ENCODE data around the gene ARL5B. TPM values are rescaled to one million over a fixed set of nuclear protein-coding genes. Genes with fewer than 3 reads are reported as not detected.

ARL5B gene
- total RNA-seq, 4 donors from 2014 or later = 7.5 to 14.7 (median 8.9) TPM

- Histone ChIP-seq H3K4me1 (peaks cover 22 to 32% (median 29%) of the 10 kb centered on the region in 4 donors), H3K4me3 (peak overlapping the region; percentile 66 to 77 (median 72)), H3K27ac (replicated peaks in 1 of 4) (peak overlapping the region in 1 of 4 donors; percentile 91), H3K27me3 (no peaks in the 10 kb centered on the region), H3K9me3 (no peaks in the 10 kb centered on the region), H3K36me3 (peaks cover 0 to 7% (median 4%) of the 10 kb centered on the region in 4 donors)
- intact Hi-C loops (cut with DNase I) = no loop called here
- DNase-seq (ENCODE audit: extremely low spot score) = no peak
- WGBS = 10% methylated on average over 6 of the region's 6 CpGs
- TF ChIP-seq, protein P1, sequence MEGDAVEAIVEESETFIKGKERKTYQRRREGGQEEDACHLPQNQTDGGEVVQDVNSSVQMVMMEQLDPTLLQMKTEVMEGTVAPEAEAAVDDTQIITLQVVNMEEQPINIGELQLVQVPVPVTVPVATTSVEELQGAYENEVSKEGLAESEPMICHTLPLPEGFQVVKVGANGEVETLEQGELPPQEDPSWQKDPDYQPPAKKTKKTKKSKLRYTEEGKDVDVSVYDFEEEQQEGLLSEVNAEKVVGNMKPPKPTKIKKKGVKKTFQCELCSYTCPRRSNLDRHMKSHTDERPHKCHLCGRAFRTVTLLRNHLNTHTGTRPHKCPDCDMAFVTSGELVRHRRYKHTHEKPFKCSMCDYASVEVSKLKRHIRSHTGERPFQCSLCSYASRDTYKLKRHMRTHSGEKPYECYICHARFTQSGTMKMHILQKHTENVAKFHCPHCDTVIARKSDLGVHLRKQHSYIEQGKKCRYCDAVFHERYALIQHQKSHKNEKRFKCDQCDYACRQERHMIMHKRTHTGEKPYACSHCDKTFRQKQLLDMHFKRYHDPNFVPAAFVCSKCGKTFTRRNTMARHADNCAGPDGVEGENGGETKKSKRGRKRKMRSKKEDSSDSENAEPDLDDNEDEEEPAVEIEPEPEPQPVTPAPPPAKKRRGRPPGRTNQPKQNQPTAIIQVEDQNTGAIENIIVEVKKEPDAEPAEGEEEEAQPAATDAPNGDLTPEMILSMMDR (IDR thresholded peaks at IDR 0.05) = no peak
- TF ChIP-seq POLR2AphosphoS5 (IDR thresholded peaks at IDR 0.05) (no peak), POLR2A (IDR thresholded peaks at IDR 0.05; ENCODE audit: low read depth) (no peak), EP300 (IDR thresholded peaks at IDR 0.05) (no peak)
Measured at GRCh38 chr10:18650404-18650997, 8.7 kb upstream of the ARL5B start.

GRCh38 chr10:18651324-18652007, 7.8 kb upstream of the ARL5B start, which contains the start of gene NSUN6:
Gene NSUN6, minus strand, starts transcription at chr10:18651587. Its CDS starts 384 bp downstream, at chr10:18651203.
- H3K27me3 ChIP-seq = no peaks in the 10 kb centered on the region
- under 1% methylated on average over 38 of the region's 39 CpGs for WGBS

GRCh38 chr10:18653112-18653511, 6.1 kb upstream of the ARL5B start:
- intact Hi-C loops (cut with DNase I) = no loop called here

More at GRCh38 chr10:18651324-18652007, 7.8 kb upstream of the ARL5B start, which contains the start of gene NSUN6:
- TF ChIP-seq EP300 (IDR thresholded peaks at IDR 0.05) (no peak), POLR2AphosphoS5 (IDR thresholded peaks at IDR 0.05) (peak; percentile 92 to 95), POLR2A (IDR thresholded peaks at IDR 0.05; ENCODE audit: low read depth) (no peak)
- TF ChIP-seq, protein P1 (IDR thresholded peaks at IDR 0.05) = peak in 2 of 3 experiments; percentile 9 to 28
- Histone ChIP-seq H3K4me3 (peak within 1 kb of the TSS; percentile 66 to 77 (median 72)), H3K4me1 (peaks cover 22 to 32% (median 29%) of the 10 kb centered on the region in 4 donors), H3K27ac (replicated peaks in 1 of 4) (peak within 1 kb of the TSS; percentile 90 to 91 (median 90)), H3K36me3 (peaks cover 0 to 4% (median 0%) of the 10 kb centered on the region in 4 donors), H3K9me3 (no peaks in the 10 kb centered on the region)
- intact Hi-C loops (cut with DNase I) = no loop called here
- peak; percentile 98 for DNase-seq (ENCODE audit: extremely low spot score)

GRCh38 chr10:18656724-18657123, 2.5 kb upstream of the ARL5B start:
- DNase-seq (ENCODE audit: extremely low spot score) = no peak
- no peak overlapping the region for H3K4me3 ChIP-seq
- H3K36me3 ChIP-seq = no peaks in the 10 kb centered on the region
- TF ChIP-seq POLR2AphosphoS5 (IDR thresholded peaks at IDR 0.05) = no peak
- peaks cover 27 to 36% (median 31%) of the 10 kb centered on the region in 4 donors for H3K4me1 ChIP-seq
- H3K9me3 ChIP-seq = no peaks in the 10 kb centered on the region
- no peak overlapping the region for H3K27ac ChIP-seq (replicated peaks in 1 of 4)
- WGBS = 79% methylated on average over 3 of the region's 3 CpGs
- intact Hi-C loops (cut with DNase I) = no loop called here
- H3K27me3 ChIP-seq = no peaks in the 10 kb centered on the region

More at GRCh38 chr10:18653112-18653511, 6.1 kb upstream of the ARL5B start:
- 89% methylated on average over 3 of the region's 3 CpGs for WGBS
- DNase-seq (ENCODE audit: extremely low spot score) = no peak
- Histone ChIP-seq H3K4me1 (peaks cover 28 to 39% (median 33%) of the 10 kb centered on the region in 4 donors), H3K36me3 (no peaks in the 10 kb centered on the region), H3K9me3 (no peaks in the 10 kb centered on the region), H3K4me3 (no peak overlapping the region), H3K27me3 (no peaks in the 10 kb centered on the region), H3K27ac (replicated peaks in 1 of 4) (no peak overlapping the region)
- TF ChIP-seq POLR2AphosphoS5 (IDR thresholded peaks at IDR 0.05) = no peak
- TF ChIP-seq EP300 (IDR thresholded peaks at IDR 0.05) = no peak

- peak overlapping the region; percentile 96 to 98 (median 98) for H3K27ac ChIP-seq (replicated peaks in 1 of 4)
- DNase-seq (ENCODE audit: extremely low spot score) = no peak
- H3K4me3 ChIP-seq = peak overlapping the region; percentile 89 to 92 (median 90)
- intact Hi-C loops (cut with DNase I) = no loop called here
- WGBS = 15% methylated on average over 23 of the region's 23 CpGs
- TF ChIP-seq EP300 (IDR thresholded peaks at IDR 0.05) = no peak
- TF ChIP-seq POLR2A (IDR thresholded peaks at IDR 0.05; ENCODE audit: low read depth) = peak; percentile 11
- peak in 1 of 2 donors; percentile 6 for TF ChIP-seq POLR2AphosphoS5 (IDR thresholded peaks at IDR 0.05)
- no peaks in the 10 kb centered on the region for H3K36me3 ChIP-seq
- H3K9me3 ChIP-seq = no peaks in the 10 kb centered on the region
- no peaks in the 10 kb centered on the region for H3K27me3 ChIP-seq
- peaks cover 30 to 45% (median 38%) of the 10 kb centered on the region in 4 donors for H3K4me1 ChIP-seq
Measured at GRCh38 chr10:18658271-18659124, 733 bp upstream of the ARL5B start.
